HG03432 (cell line): Measurements from ENCODE around the gene KRTAP3-1.

Source experiments
- ATAC-seq: cut with Tn5 transposase; IDR thresholded peaks from one replicate; pipeline ENCODE4 v1.9.1; 2021; ENCODE audit warnings: mild to moderate bottlenecking, moderate library complexity; ENCODE audit not compliant: unreplicated experiment

Gene KRTAP3-1

GRCh38 chr17:40980596-40980995 is 28.3 kb downstream of the KRTAP3-1 start:
- no peak for ATAC-seq

GRCh38 chr17:40980117-40980516 is 28.8 kb downstream of the KRTAP3-1 start:
- ATAC-seq, result no peak

- ATAC-seq, result no peak
Observed at GRCh38 chr17:40978575-40979151, 30.3 kb downstream of the KRTAP3-1 start.

GRCh38 chr17:40975516-40975915 is 33.4 kb downstream of the KRTAP3-1 start:
- no peak for ATAC-seq

- no peak for ATAC-seq
Observed at GRCh38 chr17:40974366-40974765, 34.6 kb downstream of the KRTAP3-1 start.

GRCh38 chr17:40967582-40967981 is 41.3 kb downstream of the KRTAP3-1 start:
- no peak for ATAC-seq

GRCh38 chr17:40966848-40967247 is 42.1 kb downstream of the KRTAP3-1 start, which contains the start of gene KRT39:
Gene KRT39 (minus strand): TSS chr17:40966948. CDS start chr17:40966856, 92 bp downstream.
- ATAC-seq, result no peak

GRCh38 chr17:40963838-40964237 is 45.1 kb downstream of the KRTAP3-1 start:
- ATAC-seq, result no peak

GRCh38 chr17:40962059-40962561 is 46.8 kb downstream of the KRTAP3-1 start:
- ATAC-seq, result no peak

- ATAC-seq, result no peak
Observed at GRCh38 chr17:40961591-40961990, 47.3 kb downstream of the KRTAP3-1 start.

GRCh38 chr17:40960144-40960543 is 48.8 kb downstream of the KRTAP3-1 start:
- ATAC-seq, result no peak
